ENCODE measurements around the gene PRKAR1B.

PRKAR1B gene

DNA sequence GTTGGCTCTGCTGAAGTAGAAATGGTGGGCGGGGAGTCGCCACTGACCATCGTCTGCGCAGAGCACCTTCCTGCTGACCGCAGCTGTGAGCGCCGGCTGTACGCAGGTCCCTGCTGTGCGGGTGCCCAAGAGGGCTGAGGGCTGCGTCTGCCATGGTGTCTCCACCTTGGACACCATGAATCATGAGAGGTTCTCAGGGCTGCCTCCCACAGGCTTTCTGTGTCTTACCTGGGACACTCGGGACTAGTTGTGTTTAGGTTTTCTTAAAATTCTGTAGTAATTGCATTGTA lies 44.9 kb upstream of the PRKAR1B start:
- TF ChIP-seq, protein P1, sequence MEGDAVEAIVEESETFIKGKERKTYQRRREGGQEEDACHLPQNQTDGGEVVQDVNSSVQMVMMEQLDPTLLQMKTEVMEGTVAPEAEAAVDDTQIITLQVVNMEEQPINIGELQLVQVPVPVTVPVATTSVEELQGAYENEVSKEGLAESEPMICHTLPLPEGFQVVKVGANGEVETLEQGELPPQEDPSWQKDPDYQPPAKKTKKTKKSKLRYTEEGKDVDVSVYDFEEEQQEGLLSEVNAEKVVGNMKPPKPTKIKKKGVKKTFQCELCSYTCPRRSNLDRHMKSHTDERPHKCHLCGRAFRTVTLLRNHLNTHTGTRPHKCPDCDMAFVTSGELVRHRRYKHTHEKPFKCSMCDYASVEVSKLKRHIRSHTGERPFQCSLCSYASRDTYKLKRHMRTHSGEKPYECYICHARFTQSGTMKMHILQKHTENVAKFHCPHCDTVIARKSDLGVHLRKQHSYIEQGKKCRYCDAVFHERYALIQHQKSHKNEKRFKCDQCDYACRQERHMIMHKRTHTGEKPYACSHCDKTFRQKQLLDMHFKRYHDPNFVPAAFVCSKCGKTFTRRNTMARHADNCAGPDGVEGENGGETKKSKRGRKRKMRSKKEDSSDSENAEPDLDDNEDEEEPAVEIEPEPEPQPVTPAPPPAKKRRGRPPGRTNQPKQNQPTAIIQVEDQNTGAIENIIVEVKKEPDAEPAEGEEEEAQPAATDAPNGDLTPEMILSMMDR (conservative IDR thresholded peaks at IDR 0.05; ENCODE audit: low read depth, low read length) = no peak
- no peak overlapping the region for H3K4me3 ChIP-seq (ENCODE audit: low read depth, low read length)

DNA sequence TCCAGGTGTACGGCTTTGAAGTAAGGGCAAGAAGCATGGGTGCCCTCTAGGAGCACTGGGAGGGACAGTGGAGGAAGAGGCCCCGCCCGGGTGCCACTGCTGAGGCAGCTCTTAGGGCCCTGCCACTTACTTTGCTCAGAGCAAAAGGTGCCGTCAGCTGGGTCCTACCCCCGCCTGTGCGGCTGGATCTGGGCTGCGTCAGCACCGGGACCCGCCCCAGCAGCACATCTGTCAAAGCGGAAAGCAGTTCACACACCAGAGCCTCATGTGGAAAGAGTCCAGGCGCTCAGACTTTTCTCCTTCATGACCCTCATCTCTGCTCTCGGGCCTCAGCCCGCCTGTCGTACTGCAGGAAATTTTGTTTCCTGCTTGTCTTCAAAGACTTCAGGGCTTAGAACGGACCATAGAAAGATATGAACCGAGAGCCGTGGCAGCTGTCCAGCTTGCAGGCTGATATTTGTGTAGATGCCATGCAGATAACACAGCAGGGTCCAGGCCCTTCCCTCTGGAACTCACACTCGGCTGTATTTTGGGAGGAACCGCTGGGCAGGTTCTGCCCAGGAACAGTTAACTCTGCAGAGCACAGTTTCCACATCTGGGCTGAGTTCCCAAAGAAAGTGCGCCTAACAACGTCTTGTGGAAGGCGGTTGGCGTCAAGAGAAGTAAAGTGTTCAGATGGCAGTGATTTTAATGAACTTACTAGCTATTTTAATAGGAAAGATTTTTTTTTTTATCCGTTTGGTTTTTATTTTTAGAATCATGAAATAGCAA lies 44.3 kb upstream of the PRKAR1B start:
- no peak overlapping the region for H3K4me3 ChIP-seq (ENCODE audit: low read depth, low read length)
- TF ChIP-seq, protein P1 (conservative IDR thresholded peaks at IDR 0.05; ENCODE audit: low read depth, low read length) = no peak
- peak; percentile 77 for DNase-seq (ENCODE audit: low read depth)

More for the DNA sequence above, 44.9 kb upstream of the PRKAR1B start:
- DNase-seq (ENCODE audit: low read depth) = no peak

DNA sequence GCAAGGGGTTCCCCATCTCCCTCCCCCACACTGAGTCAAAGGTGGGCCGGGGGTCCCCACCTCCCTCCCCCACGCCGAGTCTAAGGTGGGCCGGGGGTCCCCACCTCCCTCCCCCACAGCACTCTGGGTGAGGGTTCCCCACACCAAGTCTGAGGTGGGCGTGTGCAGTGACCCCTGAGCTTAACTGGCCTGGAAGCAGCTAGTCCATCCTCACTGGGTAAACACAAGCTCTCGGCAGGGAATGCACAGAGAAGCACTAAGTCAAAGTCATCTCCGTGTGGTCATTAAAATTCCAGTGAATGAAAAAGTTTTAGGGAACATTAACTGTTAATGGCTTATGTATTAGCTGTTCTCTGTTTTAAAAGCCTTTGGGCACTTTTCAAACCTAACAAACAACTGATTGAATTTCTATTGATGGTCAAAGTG lies 43.7 kb upstream of the PRKAR1B start:
- no peak overlapping the region for H3K4me3 ChIP-seq (ENCODE audit: low read depth, low read length)
- TF ChIP-seq, protein P1 (conservative IDR thresholded peaks at IDR 0.05; ENCODE audit: low read depth, low read length) = no peak
- peak; percentile 52 for DNase-seq (ENCODE audit: low read depth)

DNA sequence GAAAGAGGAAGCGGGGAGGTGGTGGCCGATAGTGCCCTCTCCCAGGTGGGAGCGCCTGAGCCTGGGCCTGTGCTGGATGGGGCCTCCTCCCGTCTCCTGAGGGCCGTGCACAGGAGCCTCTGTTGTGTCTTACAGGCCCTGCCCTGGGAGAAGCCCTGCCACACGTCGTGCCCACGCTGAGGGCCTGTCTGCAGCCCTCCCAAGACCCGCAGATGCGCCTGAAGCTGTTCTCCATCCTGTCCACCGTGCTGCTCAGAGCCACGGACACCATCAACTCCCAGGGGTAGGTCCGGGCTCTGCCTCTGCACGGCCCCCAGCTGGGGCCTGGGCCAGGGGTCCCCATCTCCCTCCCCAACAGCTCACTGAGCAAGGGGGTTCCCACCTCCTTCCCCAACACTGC lies 43.3 kb upstream of the PRKAR1B start:
- H3K4me3 ChIP-seq (ENCODE audit: low read depth, low read length) = no peak overlapping the region
- no peak for DNase-seq (ENCODE audit: low read depth)
- TF ChIP-seq, protein P1 (conservative IDR thresholded peaks at IDR 0.05; ENCODE audit: low read depth, low read length) = no peak

DNA sequence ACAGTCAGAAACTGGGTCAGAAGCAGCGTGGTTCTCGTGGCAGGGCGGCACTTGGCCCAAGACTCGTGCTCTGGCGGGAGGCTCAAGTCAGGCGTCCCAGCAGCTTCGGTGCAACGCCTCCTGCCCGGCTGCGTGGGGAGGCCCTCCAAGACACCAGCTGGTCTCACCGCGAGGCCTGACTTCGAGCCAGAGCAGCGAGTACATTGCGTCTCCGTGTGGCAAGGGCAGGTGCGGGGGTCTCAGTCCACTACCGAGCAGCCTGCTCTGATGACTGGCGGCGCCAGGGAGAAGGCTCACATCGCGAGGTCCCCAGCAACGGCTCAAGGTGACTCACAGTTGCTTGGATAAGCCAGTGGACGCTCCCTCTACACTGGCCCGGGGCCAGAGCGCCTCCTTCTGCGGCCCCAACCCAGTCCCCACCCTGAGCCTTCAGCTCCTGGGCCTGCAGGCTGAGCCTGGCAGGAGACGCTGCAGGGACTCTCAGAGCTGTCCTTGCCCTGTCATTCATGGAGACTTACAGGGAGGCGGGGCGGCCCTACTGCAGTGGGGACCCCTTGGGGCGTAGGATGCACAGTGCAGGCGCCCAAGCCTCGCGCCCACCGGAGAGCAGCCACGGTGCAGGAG lies 41.9 kb upstream of the PRKAR1B start:
- no peak for DNase-seq (ENCODE audit: low read depth)
- peak overlapping the region; percentile 17 for H3K4me3 ChIP-seq (ENCODE audit: low read depth, low read length)
- TF ChIP-seq, protein P1 (conservative IDR thresholded peaks at IDR 0.05; ENCODE audit: low read depth, low read length) = no peak

DNA sequence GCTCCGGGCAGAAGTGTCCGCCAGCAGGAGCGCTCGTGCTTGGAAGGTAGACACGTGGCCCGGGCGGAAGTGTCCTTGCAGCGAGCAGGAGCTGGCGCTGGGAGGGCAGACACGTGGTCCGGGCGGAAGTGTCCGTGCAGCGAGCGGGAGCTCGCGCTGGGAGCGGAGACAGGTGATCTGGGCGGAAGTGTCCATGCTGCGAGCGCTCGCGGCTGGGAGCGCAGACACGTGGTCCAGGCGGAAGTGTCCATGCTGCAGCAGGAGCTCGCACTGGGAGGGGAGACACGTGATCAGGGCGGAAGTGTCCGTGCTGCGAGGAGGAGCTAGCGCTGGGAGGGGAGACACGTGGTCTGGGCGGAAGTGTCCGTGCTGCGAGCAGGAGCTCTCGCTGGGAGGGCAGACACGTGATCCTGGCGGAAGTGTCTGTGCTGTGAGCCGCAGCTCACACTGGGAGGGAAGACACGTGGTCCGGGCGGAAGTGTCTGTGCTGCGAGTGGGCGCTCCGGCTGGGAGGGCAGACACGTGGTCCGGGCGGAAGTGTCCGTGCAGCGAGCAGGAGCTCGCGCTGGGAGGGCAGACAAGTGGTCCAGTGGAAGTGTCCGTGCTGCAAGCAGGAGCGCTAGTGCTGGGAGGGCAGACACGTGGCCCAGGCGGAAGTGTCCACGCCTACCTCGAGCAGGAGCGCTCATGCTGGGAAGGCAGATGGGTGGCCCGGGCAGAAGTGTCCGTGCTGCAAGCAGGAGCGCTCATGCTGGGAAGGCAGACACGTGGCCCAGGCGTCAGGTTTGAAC lies 41.1 kb upstream of the PRKAR1B start:
- H3K4me3 ChIP-seq (ENCODE audit: low read depth, low read length) = peak overlapping the region; percentile 49
- DNase-seq (ENCODE audit: low read depth) = peak; percentile 99
- TF ChIP-seq, protein P1 (conservative IDR thresholded peaks at IDR 0.05; ENCODE audit: low read depth, low read length) = no peak
